Measurements from ENCODE around the gene TENT5C.

TENT5C gene

GRCh38 chr1:117608115-117608615 is 2.3 kb downstream of the TENT5C start:
- Histone ChIP-seq H3K23ac (ENCODE audit: low read depth, low read length, poor library complexity) (no peak overlapping the region), H2BK15ac (ENCODE audit: low read length) (no peak overlapping the region), H3K9ac (ENCODE audit: low read depth, low read length, poor library complexity) (no peak overlapping the region), H3K18ac (ENCODE audit: low read length) (no peak overlapping the region), H3K9me3 (replicated peaks in 1 of 2; ENCODE audit: control insufficient read depth in 2 of 2, insufficient read depth in 1 of 2, low read depth in 1 of 2, low read length in 2 of 2) (no peaks in the 10 kb centered on the region), H3K27me3 (ENCODE audit: control insufficient read depth in 3 of 3, insufficient read depth in 3 of 3, low read depth in 1 of 3, low read length in 3 of 3) (peaks cover 3 to 73% (median 15%) of the 10 kb centered on the region in 3 experiments), H2BK120ac (ENCODE audit: low read depth, low read length) (no peak overlapping the region), H2BK12ac (ENCODE audit: low read length) (no peak overlapping the region), H3K36me3 (replicated peaks in 1 of 2; ENCODE audit: control insufficient read depth in 2 of 2, insufficient read depth in 2 of 2, low read length in 2 of 2) (no peaks in the 10 kb centered on the region), H3K4me1 (ENCODE audit: control insufficient read depth in 2 of 2, insufficient read depth in 1 of 2, low read depth in 1 of 2, low read length in 2 of 2) (peaks cover 0 to 13% of the 10 kb centered on the region in 2 donors), H2BK5ac (ENCODE audit: low read length) (no peak overlapping the region), H4K8ac (ENCODE audit: low read depth, low read length) (no peak overlapping the region), H3K4ac (ENCODE audit: low read length) (no peak overlapping the region), H2AK5ac (ENCODE audit: low read depth, low read length) (no peak overlapping the region), H2AFZ (ENCODE audit: low read length) (no peak overlapping the region), H4K91ac (ENCODE audit: low read depth, low read length, poor library complexity) (no peak overlapping the region), H3K27ac (replicated peaks; ENCODE audit: low read length) (no peak overlapping the region), H3K79me1 (ENCODE audit: low read depth, low read length) (no peaks in the 10 kb centered on the region), H3K4me3 (ENCODE audit: low read length in 2 of 2) (no peak overlapping the region), H3K14ac (ENCODE audit: low read length) (no peak overlapping the region), H3K4me2 (ENCODE audit: insufficient read depth, low read length, poor library complexity, severe bottlenecking) (no peak overlapping the region)
- no CpG with 5 or more reads among the region's 7 CpGs for WGBS, 2 donors (ENCODE audit: extremely low coverage in 2 of 2, insufficient read length in 2 of 2, insufficient replicate concordance in 1 of 2)
- DNase-seq (ENCODE audit: low spot score): no peak

- no peak overlapping the region for H2BK5ac ChIP-seq (ENCODE audit: low read length)
- peaks cover 3 to 71% (median 15%) of the 10 kb centered on the region in 3 experiments for H3K27me3 ChIP-seq (ENCODE audit: control insufficient read depth in 3 of 3, insufficient read depth in 3 of 3, low read depth in 1 of 3, low read length in 3 of 3)
- H3K14ac ChIP-seq (ENCODE audit: low read length): no peak overlapping the region
- no peak overlapping the region for H3K4me3 ChIP-seq (ENCODE audit: low read length in 2 of 2)
- no peak overlapping the region for H4K91ac ChIP-seq (ENCODE audit: low read depth, low read length, poor library complexity)
- WGBS, 2 donors (ENCODE audit: extremely low coverage in 2 of 2, insufficient read length in 2 of 2, insufficient replicate concordance in 1 of 2): no CpG with 5 or more reads among the region's 1 CpG
- H3K9ac ChIP-seq (ENCODE audit: low read depth, low read length, poor library complexity): no peak overlapping the region
- H3K79me1 ChIP-seq (ENCODE audit: low read depth, low read length): no peaks in the 10 kb centered on the region
- no peak overlapping the region for H3K4me2 ChIP-seq (ENCODE audit: insufficient read depth, low read length, poor library complexity, severe bottlenecking)
- H3K4ac ChIP-seq (ENCODE audit: low read length): no peak overlapping the region
- no peaks in the 10 kb centered on the region for H3K9me3 ChIP-seq (replicated peaks in 1 of 2; ENCODE audit: control insufficient read depth in 2 of 2, insufficient read depth in 1 of 2, low read depth in 1 of 2, low read length in 2 of 2)
- H2BK12ac ChIP-seq (ENCODE audit: low read length): no peak overlapping the region
- DNase-seq (ENCODE audit: low spot score): no peak
- no peak overlapping the region for H4K8ac ChIP-seq (ENCODE audit: low read depth, low read length)
- H3K18ac ChIP-seq (ENCODE audit: low read length): no peak overlapping the region
- H2BK120ac ChIP-seq (ENCODE audit: low read depth, low read length): no peak overlapping the region
- no peak overlapping the region for H3K23ac ChIP-seq (ENCODE audit: low read depth, low read length, poor library complexity)
- no peaks in the 10 kb centered on the region for H3K36me3 ChIP-seq (replicated peaks in 1 of 2; ENCODE audit: control insufficient read depth in 2 of 2, insufficient read depth in 2 of 2, low read length in 2 of 2)
- no peak overlapping the region for H2AFZ ChIP-seq (ENCODE audit: low read length)
- no peak overlapping the region for H2AK5ac ChIP-seq (ENCODE audit: low read depth, low read length)
- no peak overlapping the region for H3K27ac ChIP-seq (replicated peaks; ENCODE audit: low read length)
- peaks cover 0 to 13% of the 10 kb centered on the region in 2 donors for H3K4me1 ChIP-seq (ENCODE audit: control insufficient read depth in 2 of 2, insufficient read depth in 1 of 2, low read depth in 1 of 2, low read length in 2 of 2)
- no peak overlapping the region for H2BK15ac ChIP-seq (ENCODE audit: low read length)
Measured at GRCh38 chr1:117608758-117609157, 2.9 kb downstream of the TENT5C start.

GRCh38 chr1:117609471-117609911 is 3.6 kb downstream of the TENT5C start:
- no peak overlapping the region for H2AK5ac ChIP-seq (ENCODE audit: low read depth, low read length)
- no peak overlapping the region for H2BK120ac ChIP-seq (ENCODE audit: low read depth, low read length)
- H3K23ac ChIP-seq (ENCODE audit: low read depth, low read length, poor library complexity): no peak overlapping the region
- H3K79me1 ChIP-seq (ENCODE audit: low read depth, low read length): no peaks in the 10 kb centered on the region
- H3K9me3 ChIP-seq (replicated peaks in 1 of 2; ENCODE audit: control insufficient read depth in 2 of 2, insufficient read depth in 1 of 2, low read depth in 1 of 2, low read length in 2 of 2): no peaks in the 10 kb centered on the region
- no peak overlapping the region for H3K4me2 ChIP-seq (ENCODE audit: insufficient read depth, low read length, poor library complexity, severe bottlenecking)
- no CpG with 5 or more reads among the region's 12 CpGs for WGBS, 2 donors (ENCODE audit: extremely low coverage in 2 of 2, insufficient read length in 2 of 2, insufficient replicate concordance in 1 of 2)
- H3K14ac ChIP-seq (ENCODE audit: low read length): no peak overlapping the region
- H4K91ac ChIP-seq (ENCODE audit: low read depth, low read length, poor library complexity): no peak overlapping the region
- H3K9ac ChIP-seq (ENCODE audit: low read depth, low read length, poor library complexity): no peak overlapping the region
- no peak overlapping the region for H3K4me3 ChIP-seq (ENCODE audit: low read length in 2 of 2)
- no peaks in the 10 kb centered on the region for H3K36me3 ChIP-seq (replicated peaks in 1 of 2; ENCODE audit: control insufficient read depth in 2 of 2, insufficient read depth in 2 of 2, low read length in 2 of 2)
- no peak overlapping the region for H4K8ac ChIP-seq (ENCODE audit: low read depth, low read length)
- no peak overlapping the region for H2BK15ac ChIP-seq (ENCODE audit: low read length)
- H3K27ac ChIP-seq (replicated peaks; ENCODE audit: low read length): no peak overlapping the region
- H3K4ac ChIP-seq (ENCODE audit: low read length): no peak overlapping the region
- no peak overlapping the region for H2BK12ac ChIP-seq (ENCODE audit: low read length)
- H3K4me1 ChIP-seq (ENCODE audit: control insufficient read depth in 2 of 2, insufficient read depth in 1 of 2, low read depth in 1 of 2, low read length in 2 of 2): peaks cover 0 to 13% of the 10 kb centered on the region in 2 donors
- no peak overlapping the region for H3K18ac ChIP-seq (ENCODE audit: low read length)
- no peak overlapping the region for H2AFZ ChIP-seq (ENCODE audit: low read length)
- no peak overlapping the region for H2BK5ac ChIP-seq (ENCODE audit: low read length)
- no peak for DNase-seq (ENCODE audit: low spot score)
- peaks cover 3 to 66% (median 15%) of the 10 kb centered on the region in 3 experiments for H3K27me3 ChIP-seq (ENCODE audit: control insufficient read depth in 3 of 3, insufficient read depth in 3 of 3, low read depth in 1 of 3, low read length in 3 of 3)

- Histone ChIP-seq H3K14ac (ENCODE audit: low read length) (no peak overlapping the region), H3K4ac (ENCODE audit: low read length) (no peak overlapping the region), H2AK5ac (ENCODE audit: low read depth, low read length) (no peak overlapping the region), H2BK5ac (ENCODE audit: low read length) (no peak overlapping the region), H3K9me3 (replicated peaks in 1 of 2; ENCODE audit: control insufficient read depth in 2 of 2, insufficient read depth in 1 of 2, low read depth in 1 of 2, low read length in 2 of 2) (no peaks in the 10 kb centered on the region), H3K18ac (ENCODE audit: low read length) (no peak overlapping the region), H3K23ac (ENCODE audit: low read depth, low read length, poor library complexity) (no peak overlapping the region), H3K27me3 (ENCODE audit: control insufficient read depth in 3 of 3, insufficient read depth in 3 of 3, low read depth in 1 of 3, low read length in 3 of 3) (peaks cover 3 to 65% (median 13%) of the 10 kb centered on the region in 3 experiments), H3K4me3 (ENCODE audit: low read length in 2 of 2) (no peak overlapping the region), H4K91ac (ENCODE audit: low read depth, low read length, poor library complexity) (no peak overlapping the region), H4K8ac (ENCODE audit: low read depth, low read length) (no peak overlapping the region), H3K36me3 (replicated peaks in 1 of 2; ENCODE audit: control insufficient read depth in 2 of 2, insufficient read depth in 2 of 2, low read length in 2 of 2) (no peaks in the 10 kb centered on the region), H3K4me1 (ENCODE audit: control insufficient read depth in 2 of 2, insufficient read depth in 1 of 2, low read depth in 1 of 2, low read length in 2 of 2) (peaks cover 0 to 13% of the 10 kb centered on the region in 2 donors), H2BK15ac (ENCODE audit: low read length) (no peak overlapping the region), H3K79me1 (ENCODE audit: low read depth, low read length) (no peaks in the 10 kb centered on the region), H2BK12ac (ENCODE audit: low read length) (no peak overlapping the region), H3K4me2 (ENCODE audit: insufficient read depth, low read length, poor library complexity, severe bottlenecking) (no peak overlapping the region), H3K9ac (ENCODE audit: low read depth, low read length, poor library complexity) (no peak overlapping the region), H2AFZ (ENCODE audit: low read length) (no peak overlapping the region), H3K27ac (replicated peaks; ENCODE audit: low read length) (no peak overlapping the region), H2BK120ac (ENCODE audit: low read depth, low read length) (no peak overlapping the region)
- no CpG with 5 or more reads among the region's 4 CpGs for WGBS, 2 donors (ENCODE audit: extremely low coverage in 2 of 2, insufficient read length in 2 of 2, insufficient replicate concordance in 1 of 2)
- DNase-seq (ENCODE audit: low spot score): no peak
Measured at GRCh38 chr1:117610036-117610435, 4.2 kb downstream of the TENT5C start.

Measured in neuronal stem cell (in vitro differentiated cells).